Fibroblast of lung (primary cell): ENCODE data around the gene EIF4E2. TPM values are rescaled to one million over a fixed set of nuclear protein-coding genes. Genes with fewer than 3 reads are reported as not detected.

Source experiments
- DNase-seq, 2 donors: peaks; one replicate each; pipeline versions ENCODE4 v3.0.0 to v3.0.0-alpha.2; 2010; ENCODE audit warnings: low read depth in 2 of 2
- H2AFZ ChIP-seq: 2 replicates; pipeline ENCODE4 v1.5.1; 2012; ENCODE audit warnings: low read length, control low read depth, inconsistent platforms
- H3K27ac ChIP-seq: 2 replicates; pipeline ENCODE4 v1.5.1; 2011; ENCODE audit warnings: low read length, control low read depth; ENCODE audit not compliant: insufficient read depth
- H3K27me3 ChIP-seq: 2 replicates; pipeline ENCODE4 v1.5.1; 2011; ENCODE audit warnings: mild to moderate bottlenecking, low read length; ENCODE audit not compliant: control insufficient read depth, insufficient read depth
- H3K36me3 ChIP-seq: 2 replicates; pipeline ENCODE4 v1.5.1; 2011; ENCODE audit warnings: low read length; ENCODE audit not compliant: control insufficient read depth, insufficient read depth
- H3K4me1 ChIP-seq: 2 replicates; pipeline ENCODE4 v1.5.1; 2011; ENCODE audit warnings: low read length; ENCODE audit not compliant: control insufficient read depth, insufficient read depth; ENCODE audit errors: extremely low read depth
- H3K4me2 ChIP-seq: 2 replicates; pipeline ENCODE4 v1.5.1; 2011; ENCODE audit warnings: low read length, control low read depth; ENCODE audit not compliant: insufficient read depth; ENCODE audit errors: extremely low read depth
- H3K4me3 ChIP-seq, 4 experiments: fragments of 200-600 bp in 1 of 4; sonication (generic) in 1 of 4; replicated peaks in 1 of 4; 2 replicates each; pipeline ENCODE4 v1.5.1; 2011 to 2016; ENCODE audit warnings: low read length in 4 of 4, low read depth in 3 of 4, mild to moderate bottlenecking in 3 of 4, control low read depth in 2 of 4, inconsistent platforms in 1 of 4, mixed read lengths in 1 of 4; ENCODE audit not compliant: insufficient read depth in 1 of 4; ENCODE audit errors: control extremely low read depth in 1 of 4
- H3K79me2 ChIP-seq: 2 replicates; pipeline ENCODE4 v1.5.1; 2012; ENCODE audit warnings: mild to moderate bottlenecking, low read length, inconsistent platforms; ENCODE audit not compliant: control insufficient read depth, insufficient read depth
- H3K9ac ChIP-seq: 2 replicates; pipeline ENCODE4 v1.5.1; 2011; ENCODE audit warnings: mild to moderate bottlenecking, low read length, control low read depth; ENCODE audit not compliant: insufficient read depth
- H3K9me3 ChIP-seq: 2 replicates; pipeline ENCODE4 v1.5.1; 2012; ENCODE audit warnings: low read depth, low read length; ENCODE audit not compliant: control insufficient read depth, insufficient read depth
- H4K20me1 ChIP-seq: 2 replicates; pipeline ENCODE4 v1.5.1; 2011; ENCODE audit warnings: low read length; ENCODE audit not compliant: control insufficient read depth, insufficient read depth; ENCODE audit errors: extremely low read depth
- EZH2 ChIP-seq: IDR thresholded peaks from 2 replicates; pipeline ENCODE4 v1.5.1; 2012; ENCODE audit warnings: low read length, control low read depth, mild to moderate bottlenecking; ENCODE audit errors: missing control alignments
- polyA plus RNA-seq, 2 donors: library from polyadenylated mRNA; depleted of rRNA in 1 of 2; stranded (reverse) in 1 of 2; unstranded in 1 of 2; fragments of >200 nt; gene quantifications; 2 replicates each; pipeline ENCODE4 v1.2.1, GENCODE V29; 2011 to 2012; ENCODE audit warnings: missing spikeins in 1 of 2
- total RNA-seq: library from RNA; depleted of rRNA; stranded (reverse); fragments of >200 nt; gene quantifications from 2 replicates; pipeline ENCODE4 v1.2.1, GENCODE V29; 2014
- TF ChIP-seq, protein P1 (sequence below), 2 donors: IDR thresholded peaks in 1 of 2; conservative IDR thresholded peaks in 1 of 2; 1 replicate in 1 of 2; 2 replicates in 1 of 2; pipeline ENCODE4 v1.5.1; 2011 to 2012; ENCODE audit warnings: low read length in 2 of 2, control low read depth in 1 of 2, inconsistent platforms in 1 of 2, low read depth in 1 of 2, mild to moderate bottlenecking in 1 of 2

Gene EIF4E2
- total and polyA plus RNA-seq, 2 donors (not counting 1 experiment from before 2014, with no cell fraction given), result 77.6 to 101 TPM

DNA sequence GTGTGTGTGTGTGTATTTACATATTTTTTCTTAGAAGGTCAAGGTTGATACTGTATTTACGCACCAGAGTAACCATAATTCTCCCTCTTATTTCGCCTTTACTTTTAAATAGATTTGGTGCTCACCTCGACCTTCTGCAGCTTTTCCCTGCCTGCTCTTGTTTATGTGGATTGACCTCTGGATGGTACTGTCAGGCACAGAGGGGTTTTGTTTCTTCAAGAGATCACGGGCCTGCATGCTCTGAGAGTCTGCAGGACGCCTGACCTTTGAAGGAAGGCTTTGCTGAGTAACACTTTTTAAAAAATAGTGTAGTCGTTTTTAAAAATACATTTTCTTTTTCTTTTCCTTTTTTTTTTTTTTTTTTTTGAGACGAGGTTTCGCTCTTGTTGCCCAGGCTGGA lies 64.8 kb downstream of the EIF4E2 start:
- no peak overlapping the region for H3K27ac ChIP-seq
- H3K27me3 ChIP-seq, result no peaks in the 10 kb centered on the region
- H3K36me3 ChIP-seq, result no peaks in the 10 kb centered on the region
- DNase-seq, result no peak
- H3K9me3 ChIP-seq, result no peaks in the 10 kb centered on the region
- no peaks in the 10 kb centered on the region for H3K79me2 ChIP-seq
- no peak overlapping the region for H3K4me2 ChIP-seq
- H4K20me1 ChIP-seq, result no peaks in the 10 kb centered on the region
- H3K9ac ChIP-seq, result no peak overlapping the region
- no peaks in the 10 kb centered on the region for H3K4me1 ChIP-seq
- H3K4me3 ChIP-seq, result no peak overlapping the region
- no peak for TF ChIP-seq EZH2
- TF ChIP-seq, protein P1, sequence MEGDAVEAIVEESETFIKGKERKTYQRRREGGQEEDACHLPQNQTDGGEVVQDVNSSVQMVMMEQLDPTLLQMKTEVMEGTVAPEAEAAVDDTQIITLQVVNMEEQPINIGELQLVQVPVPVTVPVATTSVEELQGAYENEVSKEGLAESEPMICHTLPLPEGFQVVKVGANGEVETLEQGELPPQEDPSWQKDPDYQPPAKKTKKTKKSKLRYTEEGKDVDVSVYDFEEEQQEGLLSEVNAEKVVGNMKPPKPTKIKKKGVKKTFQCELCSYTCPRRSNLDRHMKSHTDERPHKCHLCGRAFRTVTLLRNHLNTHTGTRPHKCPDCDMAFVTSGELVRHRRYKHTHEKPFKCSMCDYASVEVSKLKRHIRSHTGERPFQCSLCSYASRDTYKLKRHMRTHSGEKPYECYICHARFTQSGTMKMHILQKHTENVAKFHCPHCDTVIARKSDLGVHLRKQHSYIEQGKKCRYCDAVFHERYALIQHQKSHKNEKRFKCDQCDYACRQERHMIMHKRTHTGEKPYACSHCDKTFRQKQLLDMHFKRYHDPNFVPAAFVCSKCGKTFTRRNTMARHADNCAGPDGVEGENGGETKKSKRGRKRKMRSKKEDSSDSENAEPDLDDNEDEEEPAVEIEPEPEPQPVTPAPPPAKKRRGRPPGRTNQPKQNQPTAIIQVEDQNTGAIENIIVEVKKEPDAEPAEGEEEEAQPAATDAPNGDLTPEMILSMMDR (conservative IDR thresholded peaks at IDR 0.05 in 1 of 2, IDR thresholded peaks at IDR 0.05 in 1 of 2; ENCODE audit: low read depth in 1 of 2, low read length in 2 of 2), result no peak
- H2AFZ ChIP-seq, result no peak overlapping the region

Other genes with a start within 250 kb of the EIF4E2 start
- not detected in 2 replicates for gene ALPP, start 171.9 kb upstream of the EIF4E2 start, total RNA-seq
- not detected in 2 replicates for gene ALPP, start 171.9 kb upstream of the EIF4E2 start, polyA plus RNA-seq
- gene ALPG, start 143.8 kb upstream of the EIF4E2 start, total RNA-seq, result not detected in 2 replicates
- gene ALPG, start 143.8 kb upstream of the EIF4E2 start, polyA plus RNA-seq, result not detected in 2 replicates
- not detected in 2 replicates for gene ALPI, start 94.5 kb upstream of the EIF4E2 start, total RNA-seq
- not detected in 2 replicates for gene ALPI, start 94.5 kb upstream of the EIF4E2 start, polyA plus RNA-seq
- gene ECEL1, start 62.9 kb upstream of the EIF4E2 start, total RNA-seq, result not detected in 2 replicates
- not detected in 2 replicates for gene ECEL1, start 62.9 kb upstream of the EIF4E2 start, polyA plus RNA-seq
- not detected in 2 replicates for gene PRSS56, start 30.3 kb upstream of the EIF4E2 start, total RNA-seq
- gene PRSS56, start 30.3 kb upstream of the EIF4E2 start, polyA plus RNA-seq, result not detected in 2 replicates
- gene CHRND, start 24.5 kb upstream of the EIF4E2 start, total RNA-seq, result not detected in 2 replicates
- not detected in 2 replicates for gene CHRND, start 24.5 kb upstream of the EIF4E2 start, polyA plus RNA-seq
- not detected in 2 replicates for gene CHRNG, start 11.0 kb upstream of the EIF4E2 start, total RNA-seq
- not detected in 2 replicates for gene CHRNG, start 11.0 kb upstream of the EIF4E2 start, polyA plus RNA-seq
- gene TIGD1, start 132 bp upstream of the EIF4E2 start, total RNA-seq, result 2.1 and 4.0 TPM in 2 replicates
- 2.5 and 3.0 TPM in 2 replicates for gene TIGD1, start 132 bp upstream of the EIF4E2 start, polyA plus RNA-seq
- not detected in 2 replicates for gene EFHD1, start 82.9 kb downstream of the EIF4E2 start, total RNA-seq
- gene EFHD1, start 82.9 kb downstream of the EIF4E2 start, polyA plus RNA-seq, result 0.09 and 0.83 TPM in 2 replicates
- gene GIGYF2, start 146.6 kb downstream of the EIF4E2 start, total RNA-seq, result 46.2 and 64.7 TPM in 2 replicates
- 31.1 and 33.6 TPM in 2 replicates for gene GIGYF2, start 146.6 kb downstream of the EIF4E2 start, polyA plus RNA-seq
- gene KCNJ13, start 225.9 kb downstream of the EIF4E2 start, total RNA-seq, result not detected in 2 replicates
- not detected in 2 replicates for gene KCNJ13, start 225.9 kb downstream of the EIF4E2 start, polyA plus RNA-seq